AG04449 (cell line): Measurements from ENCODE around the gene PYROXD2.

Experiments used
- CTCF ChIA-PET: fragments of 350-600 bp; formaldehyde crosslinking; extraction: SDS; loops from one replicate; lab custom pipeline; 2021; ENCODE audit warnings: antibody characterized with exemption; lab: Yijun Ruan, JAX
- POLR2A ChIA-PET: fragments of 400-600, 350-600 bp; formaldehyde crosslinking; extraction: SDS; loops from one replicate; lab custom pipeline; 2020; ENCODE audit warnings: antibody characterized with exemption, inconsistent platforms; lab: Yijun Ruan, JAX
- DNase-seq: peaks from one replicate; pipeline ENCODE4 v3.0.0-alpha.2; 2010; ENCODE audit warnings: low read depth, low spot score
- H3K4me3 ChIP-seq: 2 replicates; pipeline ENCODE4 v1.5.1; 2011; ENCODE audit warnings: low read depth, mild to moderate bottlenecking, control low read depth, low read length
- CTCF ChIP-seq: IDR thresholded peaks from one replicate; pipeline ENCODE4 v1.5.1; 2011; ENCODE audit warnings: mild to moderate bottlenecking, moderate library complexity, low read length, control low read depth, inconsistent platforms; ENCODE audit not compliant: insufficient read depth; ENCODE audit errors: missing control alignments

Gene PYROXD2

GRCh38 chr10:98425511-98426352 is 10.8 kb upstream of the PYROXD2 start:
- TF ChIP-seq CTCF, result peak; percentile 70
- POLR2A ChIA-PET, result interaction anchor here (0.9 kb wide), 1 partner anchor 10 kb away, joined by 4 read pairs; no protein-coding TSS in a partner anchor
- no peak overlapping the region for H3K4me3 ChIP-seq
- no peak for DNase-seq
- CTCF ChIA-PET, result interaction anchor here (0.7 to 2.5 kb wide), 25 partner anchors 9 to 1010 kb away, joined by 3 to 24 read pairs (median 3); partner anchors contain the start of genes HPS1 and PYROXD2

GRCh38 chr10:98424295-98425254 is 9.6 kb upstream of the PYROXD2 start:
- POLR2A ChIA-PET, result no interaction called here
- TF ChIP-seq CTCF, result no peak
- DNase-seq, result no peak
- no peak overlapping the region for H3K4me3 ChIP-seq
- CTCF ChIA-PET, result interaction anchor here (0.7 to 2.5 kb wide), 19 partner anchors 8 to 312 kb away, joined by 3 to 24 read pairs (median 5); partner anchors contain the start of genes HPS1 and PYROXD2

- DNase-seq, result no peak
- ChIA-PET CTCF (interaction anchor here (0.6 to 2.5 kb wide), 12 partner anchors 8 to 253 kb away, joined by 3 to 24 read pairs (median 3); partner anchors contain the start of gene PYROXD2), POLR2A (no interaction called here)
- H3K4me3 ChIP-seq, result no peak overlapping the region
- TF ChIP-seq CTCF, result peak; percentile 1
These were observed 8.7 kb upstream of the PYROXD2 start for GRCh38 chr10:98423691-98424120.

GRCh38 chr10:98422182-98422581 is 7.2 kb upstream of the PYROXD2 start:
- ChIA-PET CTCF (interaction anchor here (1.2 to 2.1 kb wide), 5 partner anchors 9 to 113 kb away, joined by 4 to 9 read pairs (median 4); no protein-coding TSS in a partner anchor), POLR2A (no interaction called here)
- H3K4me3 ChIP-seq, result no peak overlapping the region
- no peak for TF ChIP-seq CTCF
- DNase-seq, result no peak

- no peak overlapping the region for H3K4me3 ChIP-seq
- ChIA-PET POLR2A (no interaction called here), CTCF (interaction anchor here (1.1 to 2.1 kb wide), 2 partner anchors 111 to 249 kb away, joined by 3 to 6 read pairs; no protein-coding TSS in a partner anchor)
- no peak for TF ChIP-seq CTCF
- DNase-seq, result no peak
These were observed 5.8 kb upstream of the PYROXD2 start for GRCh38 chr10:98420786-98421185.
